ENCODE measurements around the gene NLRP14. TPM values are rescaled to one million over a fixed set of nuclear protein-coding genes. Genes with fewer than 3 reads are reported as not detected.

Gene NLRP14, protein sequence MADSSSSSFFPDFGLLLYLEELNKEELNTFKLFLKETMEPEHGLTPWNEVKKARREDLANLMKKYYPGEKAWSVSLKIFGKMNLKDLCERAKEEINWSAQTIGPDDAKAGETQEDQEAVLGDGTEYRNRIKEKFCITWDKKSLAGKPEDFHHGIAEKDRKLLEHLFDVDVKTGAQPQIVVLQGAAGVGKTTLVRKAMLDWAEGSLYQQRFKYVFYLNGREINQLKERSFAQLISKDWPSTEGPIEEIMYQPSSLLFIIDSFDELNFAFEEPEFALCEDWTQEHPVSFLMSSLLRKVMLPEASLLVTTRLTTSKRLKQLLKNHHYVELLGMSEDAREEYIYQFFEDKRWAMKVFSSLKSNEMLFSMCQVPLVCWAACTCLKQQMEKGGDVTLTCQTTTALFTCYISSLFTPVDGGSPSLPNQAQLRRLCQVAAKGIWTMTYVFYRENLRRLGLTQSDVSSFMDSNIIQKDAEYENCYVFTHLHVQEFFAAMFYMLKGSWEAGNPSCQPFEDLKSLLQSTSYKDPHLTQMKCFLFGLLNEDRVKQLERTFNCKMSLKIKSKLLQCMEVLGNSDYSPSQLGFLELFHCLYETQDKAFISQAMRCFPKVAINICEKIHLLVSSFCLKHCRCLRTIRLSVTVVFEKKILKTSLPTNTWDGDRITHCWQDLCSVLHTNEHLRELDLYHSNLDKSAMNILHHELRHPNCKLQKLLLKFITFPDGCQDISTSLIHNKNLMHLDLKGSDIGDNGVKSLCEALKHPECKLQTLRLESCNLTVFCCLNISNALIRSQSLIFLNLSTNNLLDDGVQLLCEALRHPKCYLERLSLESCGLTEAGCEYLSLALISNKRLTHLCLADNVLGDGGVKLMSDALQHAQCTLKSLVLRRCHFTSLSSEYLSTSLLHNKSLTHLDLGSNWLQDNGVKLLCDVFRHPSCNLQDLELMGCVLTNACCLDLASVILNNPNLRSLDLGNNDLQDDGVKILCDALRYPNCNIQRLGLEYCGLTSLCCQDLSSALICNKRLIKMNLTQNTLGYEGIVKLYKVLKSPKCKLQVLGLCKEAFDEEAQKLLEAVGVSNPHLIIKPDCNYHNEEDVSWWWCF
- total RNA-seq, result 0.13 and 0.22 TPM in 2 replicates

DNA sequence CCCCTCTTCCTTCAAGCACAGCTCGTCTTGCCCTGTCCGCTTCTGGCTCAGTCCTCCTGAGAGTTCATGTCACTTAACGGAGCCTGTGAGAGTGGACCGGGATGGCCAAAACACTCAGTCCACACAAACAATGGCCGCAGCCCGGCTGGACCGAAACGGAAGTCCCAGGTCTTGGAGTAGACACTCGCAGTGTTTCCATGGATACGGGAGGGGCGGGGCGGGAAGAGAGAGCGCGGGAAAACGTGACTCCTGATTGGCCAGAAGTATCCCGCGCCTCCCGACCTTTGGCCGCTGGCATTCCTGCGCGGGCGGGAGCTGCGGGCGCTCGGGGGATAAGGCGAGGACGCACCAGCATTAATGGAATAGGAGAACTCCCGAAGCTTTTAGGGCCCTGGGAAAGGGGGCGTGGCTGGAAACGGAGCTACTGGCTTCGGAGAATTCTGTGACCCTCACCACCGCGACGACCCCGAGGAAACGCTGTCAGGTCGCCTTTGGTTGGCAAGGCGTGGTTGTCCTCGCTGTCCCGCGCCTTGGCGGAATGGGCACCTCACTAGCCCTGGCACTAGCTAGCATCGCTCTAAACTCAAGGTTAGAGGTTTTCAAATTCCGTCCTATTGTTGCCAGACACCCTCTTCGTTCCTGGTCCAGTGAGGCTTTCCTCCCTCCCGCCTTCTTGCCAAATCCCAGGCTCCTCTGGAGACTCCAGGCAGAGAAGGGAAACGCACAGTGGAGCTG lies at the start of gene NLRP14, which contains the start of gene ZNF214:
Gene NLRP14, plus strand, starts transcription at position 297 of the 735 bp plus-strand sequence. CDS start 18,108 bp downstream, outside the sequence.
Gene ZNF214, minus strand, starts transcription at position 164 of the 735 bp plus-strand sequence. CDS start 17,511 bp downstream, outside the sequence.

DNA sequence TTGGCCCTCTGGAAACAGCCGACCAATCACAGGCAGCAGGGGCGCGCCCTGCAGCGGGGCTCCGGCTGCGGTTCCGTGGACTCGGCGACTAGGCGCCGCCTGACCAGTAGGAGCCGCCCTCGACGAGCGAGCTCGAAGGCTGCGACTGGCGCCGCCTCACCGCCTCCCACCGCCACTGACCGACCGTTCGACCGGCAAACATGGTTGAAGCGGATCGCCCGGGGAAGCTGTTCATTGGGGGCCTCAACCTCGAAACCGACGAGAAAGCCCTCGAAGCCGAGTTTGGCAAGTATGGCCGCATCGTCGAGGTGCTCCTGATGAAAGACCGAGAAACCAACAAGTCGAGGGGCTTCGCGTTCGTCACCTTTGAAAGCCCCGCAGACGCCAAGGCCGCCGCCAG lies 68.6 kb downstream of the NLRP14 start, which contains the start of gene RBMXL2:
Gene RBMXL2, plus strand, starts transcription at position 78 of the 400 bp plus-strand sequence. Its CDS starts 123 bp downstream, at position 201.

Other genes with a start within 250 kb of the NLRP14 start
- gene OR2AG2, start 248.5 kb upstream of the NLRP14 start, total RNA-seq, result 0.39 and 0.43 TPM in 2 replicates
- gene OR2AG1, start 237.5 kb upstream of the NLRP14 start, total RNA-seq, result under 0.01 TPM in 1 of 2 replicates, not detected in the other
- gene OR6A2, start 220.8 kb upstream of the NLRP14 start, total RNA-seq, result 0.52 and 0.76 TPM in 2 replicates
- not detected in 2 replicates for gene OR10A5, start 174.8 kb upstream of the NLRP14 start, total RNA-seq
- gene OR10A2, start 157.4 kb upstream of the NLRP14 start, total RNA-seq, result not detected in 2 replicates
- gene OR10A4, start 143.9 kb upstream of the NLRP14 start, total RNA-seq, result not detected in 2 replicates
- gene OR2D2, start 128.0 kb upstream of the NLRP14 start, total RNA-seq, result 0.78 and 1.2 TPM in 2 replicates
- not detected in 2 replicates for gene OR2D3, start 99.5 kb upstream of the NLRP14 start, total RNA-seq
- gene ZNF215, start 94.1 kb upstream of the NLRP14 start, total RNA-seq, result 3.4 and 3.9 TPM in 2 replicates
- gene ZNF214, start 133 bp upstream of the NLRP14 start, total RNA-seq, result 6.8 and 9.1 TPM in 2 replicates
- not detected in 2 replicates for gene RBMXL2, start 68.5 kb downstream of the NLRP14 start, total RNA-seq
- gene SYT9, start 231.4 kb downstream of the NLRP14 start, total RNA-seq, result not detected in 2 replicates

All from articular chondrocyte of knee joint (primary cell).